GM10248 (cell line): Measurements from ENCODE around the gene PAH.

Experiments
- CTCF ChIA-PET: fragments of 300-600 bp; sonication (Branson Sonifier 250); formaldehyde crosslinking; extraction: SDS; loops from one replicate; lab custom pipeline; 2021; ENCODE audit warnings: antibody characterized with exemption; lab: Yijun Ruan, JAX
- POLR2A ChIA-PET: fragments of 350-650 bp; sonication (Branson Sonifier 250); formaldehyde crosslinking; extraction: SDS; loops from one replicate; lab custom pipeline; 2020; ENCODE audit warnings: antibody characterized with exemption; lab: Yijun Ruan, JAX
- DNase-seq: peaks from one replicate; pipeline ENCODE4 v3.0.0; 2012; ENCODE audit errors: extremely low spot score
- TF ChIP-seq, protein P1 (sequence below): IDR thresholded peaks from 2 replicates; pipeline ENCODE4 v1.5.1; 2012; ENCODE audit warnings: mild to moderate bottlenecking, low read depth; ENCODE audit errors: extremely low read depth, missing control alignments, control extremely low read depth

The PAH gene

DNA sequence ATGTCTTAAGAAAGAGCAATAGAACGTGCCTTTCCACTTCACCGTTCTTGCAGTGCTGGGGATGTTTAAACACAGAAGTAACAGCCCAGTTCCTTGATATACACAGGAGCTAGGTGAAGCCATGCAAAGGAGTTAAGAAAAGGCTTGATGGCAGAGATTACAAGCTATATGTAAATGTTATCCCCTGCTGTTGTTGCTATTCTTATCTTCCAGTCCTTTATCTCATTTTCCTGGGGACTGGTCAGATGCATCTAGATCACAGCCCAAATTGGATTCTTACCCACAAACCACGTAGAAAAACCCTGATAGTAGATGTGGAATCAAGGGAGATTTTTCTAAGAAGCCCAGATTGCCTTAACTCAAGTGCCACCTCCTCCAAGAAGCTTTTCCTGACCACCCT is 45.9 kb upstream of the PAH start:
- CTCF ChIA-PET: interaction anchor here (1.0 to 3.9 kb wide), 5 partner anchors 12 to 586 kb away, joined by 3 to 14 read pairs (median 4); no protein-coding TSS in a partner anchor
- POLR2A ChIA-PET: no interaction called here

DNA sequence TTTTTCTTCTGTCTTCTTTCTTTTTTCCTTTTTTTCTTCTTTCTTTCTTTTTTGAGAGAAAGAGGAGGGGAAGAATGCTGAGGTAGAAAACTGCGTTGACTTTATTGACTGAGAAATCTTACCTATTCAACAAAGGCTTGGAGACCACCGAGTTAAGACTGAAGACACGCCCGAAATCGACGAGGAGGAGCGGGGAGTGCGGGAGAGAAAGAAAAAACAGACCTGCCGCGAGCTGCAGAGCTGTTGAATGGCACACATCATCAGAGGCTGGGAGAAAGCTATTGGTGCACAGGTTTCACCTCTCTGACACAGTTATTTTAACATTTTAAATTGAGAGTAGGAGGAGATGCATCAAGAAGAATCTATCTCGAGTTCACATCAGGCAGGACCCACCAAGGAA is 45.5 kb upstream of the PAH start:
- no peak for DNase-seq
- ChIA-PET POLR2A (no interaction called here), CTCF (interaction anchor here (1.1 to 3.9 kb wide), 4 partner anchors 12 to 586 kb away, joined by 4 to 14 read pairs (median 9); no protein-coding TSS in a partner anchor)
- TF ChIP-seq, protein P1, sequence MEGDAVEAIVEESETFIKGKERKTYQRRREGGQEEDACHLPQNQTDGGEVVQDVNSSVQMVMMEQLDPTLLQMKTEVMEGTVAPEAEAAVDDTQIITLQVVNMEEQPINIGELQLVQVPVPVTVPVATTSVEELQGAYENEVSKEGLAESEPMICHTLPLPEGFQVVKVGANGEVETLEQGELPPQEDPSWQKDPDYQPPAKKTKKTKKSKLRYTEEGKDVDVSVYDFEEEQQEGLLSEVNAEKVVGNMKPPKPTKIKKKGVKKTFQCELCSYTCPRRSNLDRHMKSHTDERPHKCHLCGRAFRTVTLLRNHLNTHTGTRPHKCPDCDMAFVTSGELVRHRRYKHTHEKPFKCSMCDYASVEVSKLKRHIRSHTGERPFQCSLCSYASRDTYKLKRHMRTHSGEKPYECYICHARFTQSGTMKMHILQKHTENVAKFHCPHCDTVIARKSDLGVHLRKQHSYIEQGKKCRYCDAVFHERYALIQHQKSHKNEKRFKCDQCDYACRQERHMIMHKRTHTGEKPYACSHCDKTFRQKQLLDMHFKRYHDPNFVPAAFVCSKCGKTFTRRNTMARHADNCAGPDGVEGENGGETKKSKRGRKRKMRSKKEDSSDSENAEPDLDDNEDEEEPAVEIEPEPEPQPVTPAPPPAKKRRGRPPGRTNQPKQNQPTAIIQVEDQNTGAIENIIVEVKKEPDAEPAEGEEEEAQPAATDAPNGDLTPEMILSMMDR: no peak

More for the DNA sequence above, 45.9 kb upstream of the PAH start:
- TF ChIP-seq, protein P1: no peak
- DNase-seq: no peak

DNA sequence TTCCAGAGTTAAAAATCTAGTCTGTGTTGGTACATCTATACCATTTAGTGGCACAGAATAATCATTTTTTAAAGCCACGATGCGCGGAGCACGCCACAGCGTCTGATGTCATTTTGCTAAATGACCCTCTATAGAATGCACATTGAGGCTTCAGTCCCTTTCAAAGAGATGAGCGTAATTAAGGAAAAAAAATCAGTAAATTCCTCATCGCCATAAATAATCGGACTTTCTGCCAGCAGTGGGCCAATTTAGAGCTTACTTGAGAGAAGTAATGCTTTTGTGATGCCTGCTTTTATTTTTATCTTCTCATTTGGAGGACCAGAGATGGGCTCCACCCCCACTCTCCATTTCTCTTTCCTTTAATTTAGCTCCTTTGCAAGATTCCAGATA is 44.4 kb upstream of the PAH start:
- TF ChIP-seq, protein P1: no peak
- ChIA-PET CTCF (interaction anchor here (1.0 to 3.9 kb wide), 5 partner anchors 13 to 671 kb away, joined by 3 to 14 read pairs (median 5); no protein-coding TSS in a partner anchor), POLR2A (no interaction called here)
- DNase-seq: no peak

DNA sequence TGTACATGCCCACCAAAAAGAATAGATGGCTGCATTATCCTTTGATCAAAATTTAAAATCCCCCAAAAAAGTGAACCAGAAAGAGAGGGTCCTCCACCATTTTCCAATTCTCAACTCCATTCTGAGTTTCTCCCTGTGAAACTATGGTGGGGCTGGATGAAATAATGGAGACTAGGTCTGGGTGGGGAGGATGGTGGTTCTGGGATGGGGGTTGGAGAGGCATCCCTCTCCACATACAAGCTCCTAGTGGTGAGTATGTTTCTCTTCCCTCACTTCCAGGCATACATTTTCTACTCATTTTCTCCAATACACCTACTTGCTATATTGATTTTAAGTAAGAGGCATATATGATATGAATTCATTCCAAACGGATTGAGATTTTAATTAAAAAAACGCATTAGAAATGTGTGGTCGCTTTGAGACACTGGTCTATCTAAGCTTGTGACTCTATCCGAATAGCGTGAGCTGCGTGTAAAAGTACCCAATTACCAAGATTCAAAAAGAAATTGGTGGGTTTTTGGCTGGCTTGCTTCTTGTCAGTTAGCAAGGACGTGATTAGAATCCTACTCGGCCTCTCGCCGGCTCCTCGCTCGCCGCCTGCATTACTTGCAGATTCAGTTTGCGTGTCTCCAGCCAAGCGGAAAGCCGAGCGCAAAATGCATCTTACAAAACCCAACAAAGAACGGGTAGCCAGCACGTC is 43.9 kb upstream of the PAH start:
- CTCF ChIA-PET: interaction anchor here (1.0 to 3.9 kb wide), 7 partner anchors 8 to 672 kb away, joined by 3 to 14 read pairs (median 4); no protein-coding TSS in a partner anchor
- POLR2A ChIA-PET: interaction anchor here (0.9 kb wide), 1 partner anchor 16 kb away, joined by 3 read pairs; no protein-coding TSS in a partner anchor
- TF ChIP-seq, protein P1: no peak
- DNase-seq: no peak

DNA sequence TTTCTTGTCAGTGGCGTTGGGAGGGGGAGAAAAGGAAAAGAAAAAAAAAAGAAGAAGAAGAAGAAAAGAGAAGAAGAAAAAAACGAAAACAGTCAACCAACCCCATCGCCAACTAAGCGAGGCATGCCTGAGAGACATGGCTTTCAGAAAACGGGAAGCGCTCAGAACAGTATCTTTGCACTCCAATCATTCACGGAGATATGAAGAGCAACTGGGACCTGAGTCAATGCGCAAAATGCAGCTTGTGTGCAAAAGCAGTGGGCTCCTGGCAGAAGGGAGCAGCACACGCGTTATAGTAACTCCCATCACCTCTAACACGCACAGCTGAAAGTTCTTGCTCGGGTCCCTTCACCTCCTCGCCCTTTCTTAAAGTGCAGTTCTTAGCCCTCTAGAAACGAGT is 42.3 kb upstream of the PAH start:
- ChIA-PET POLR2A (no interaction called here), CTCF (interaction anchor here (1.1 to 1.5 kb wide), 3 partner anchors 9 to 15 kb away, joined by 3 to 5 read pairs (median 3); no protein-coding TSS in a partner anchor)
- no peak for DNase-seq
- TF ChIP-seq, protein P1: no peak

DNA sequence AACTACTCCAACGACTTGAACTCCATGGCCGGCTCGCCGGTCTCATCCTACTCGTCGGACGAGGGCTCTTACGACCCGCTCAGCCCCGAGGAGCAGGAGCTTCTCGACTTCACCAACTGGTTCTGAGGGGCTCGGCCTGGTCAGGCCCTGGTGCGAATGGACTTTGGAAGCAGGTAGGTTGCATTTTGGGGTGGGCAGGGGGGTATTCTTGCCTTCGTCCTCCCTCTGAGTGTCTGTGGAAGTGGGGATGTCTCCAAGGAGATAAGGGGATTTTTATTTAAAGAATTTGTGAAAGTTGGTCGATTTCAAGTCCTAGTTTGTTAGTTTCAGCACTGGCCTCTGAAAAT is 41.8 kb upstream of the PAH start:
- POLR2A ChIA-PET: no interaction called here
- no peak for DNase-seq
- TF ChIP-seq, protein P1: no peak
- CTCF ChIA-PET: interaction anchor here (1.1 to 1.5 kb wide), 3 partner anchors 8 to 16 kb away, joined by 3 to 5 read pairs (median 3); no protein-coding TSS in a partner anchor
